ENCODE data around the gene NR1H4. TPM values are rescaled to one million over a fixed set of nuclear protein-coding genes. Genes with fewer than 3 reads are reported as not detected.

NR1H4 gene
- total RNA-seq, 2 donors from 2014 or later = 2.2 to 20.5 TPM

- Histone ChIP-seq H3K4me3 (no peak overlapping the region), H3K4me1 (peaks cover 3% of the 10 kb centered on the region), H3K9me3 (no peaks in the 10 kb centered on the region), H3K27me3 (no peaks in the 10 kb centered on the region), H3K36me3 (no peaks in the 10 kb centered on the region), H3K27ac (peak overlapping the region; percentile 49), H3K9ac (ENCODE audit: low read depth in 2 of 2, low read length in 2 of 2) (peak overlapping the region in 1 of 2 donors; percentile 10)
- peak; percentile 91 for DNase-seq
- TF ChIP-seq, protein P1, sequence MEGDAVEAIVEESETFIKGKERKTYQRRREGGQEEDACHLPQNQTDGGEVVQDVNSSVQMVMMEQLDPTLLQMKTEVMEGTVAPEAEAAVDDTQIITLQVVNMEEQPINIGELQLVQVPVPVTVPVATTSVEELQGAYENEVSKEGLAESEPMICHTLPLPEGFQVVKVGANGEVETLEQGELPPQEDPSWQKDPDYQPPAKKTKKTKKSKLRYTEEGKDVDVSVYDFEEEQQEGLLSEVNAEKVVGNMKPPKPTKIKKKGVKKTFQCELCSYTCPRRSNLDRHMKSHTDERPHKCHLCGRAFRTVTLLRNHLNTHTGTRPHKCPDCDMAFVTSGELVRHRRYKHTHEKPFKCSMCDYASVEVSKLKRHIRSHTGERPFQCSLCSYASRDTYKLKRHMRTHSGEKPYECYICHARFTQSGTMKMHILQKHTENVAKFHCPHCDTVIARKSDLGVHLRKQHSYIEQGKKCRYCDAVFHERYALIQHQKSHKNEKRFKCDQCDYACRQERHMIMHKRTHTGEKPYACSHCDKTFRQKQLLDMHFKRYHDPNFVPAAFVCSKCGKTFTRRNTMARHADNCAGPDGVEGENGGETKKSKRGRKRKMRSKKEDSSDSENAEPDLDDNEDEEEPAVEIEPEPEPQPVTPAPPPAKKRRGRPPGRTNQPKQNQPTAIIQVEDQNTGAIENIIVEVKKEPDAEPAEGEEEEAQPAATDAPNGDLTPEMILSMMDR (IDR thresholded peaks at IDR 0.05) = no peak
- intact Hi-C loops (cut with DNase I) = no loop called here
Measured at GRCh38 chr12:100612606-100613005, 138.9 kb downstream of the NR1H4 start.

Other genes with a start within 250 kb of the NR1H4 start
- 1 to 10 TPM; 2.8 to 2.9 TPM for gene DEPDC4, start 206.8 kb upstream of the NR1H4 start, total RNA-seq
- gene SCYL2, start 206.7 kb upstream of the NR1H4 start, total RNA-seq = 10 to 100 TPM; 58.4 to 91.1 TPM
- gene SLC17A8, start 116.8 kb upstream of the NR1H4 start, total RNA-seq = 1 to 10 TPM in 1 of 2 donors, under 1 TPM in 1; 0.91 to 3.3 TPM
- 10 to 100 TPM; 23.5 to 56.0 TPM for gene GAS2L3, start 99.8 kb downstream of the NR1H4 start, total RNA-seq

Measured in colonic mucosa (tissue), 4 donors.